Hematopoietic multipotent progenitor cell treated with erythropoietin and hydrocortisone succinate and interleukin-3 and kit ligand, for 15 days (in vitro differentiated cells): Measurements from ENCODE around the gene TBXAS1.

Experiments
- DNase-seq: peaks from one replicate; pipeline ENCODE4 v3.0.0-alpha.2; 2015; ENCODE audit warnings: low spot score

Gene TBXAS1

DNA sequence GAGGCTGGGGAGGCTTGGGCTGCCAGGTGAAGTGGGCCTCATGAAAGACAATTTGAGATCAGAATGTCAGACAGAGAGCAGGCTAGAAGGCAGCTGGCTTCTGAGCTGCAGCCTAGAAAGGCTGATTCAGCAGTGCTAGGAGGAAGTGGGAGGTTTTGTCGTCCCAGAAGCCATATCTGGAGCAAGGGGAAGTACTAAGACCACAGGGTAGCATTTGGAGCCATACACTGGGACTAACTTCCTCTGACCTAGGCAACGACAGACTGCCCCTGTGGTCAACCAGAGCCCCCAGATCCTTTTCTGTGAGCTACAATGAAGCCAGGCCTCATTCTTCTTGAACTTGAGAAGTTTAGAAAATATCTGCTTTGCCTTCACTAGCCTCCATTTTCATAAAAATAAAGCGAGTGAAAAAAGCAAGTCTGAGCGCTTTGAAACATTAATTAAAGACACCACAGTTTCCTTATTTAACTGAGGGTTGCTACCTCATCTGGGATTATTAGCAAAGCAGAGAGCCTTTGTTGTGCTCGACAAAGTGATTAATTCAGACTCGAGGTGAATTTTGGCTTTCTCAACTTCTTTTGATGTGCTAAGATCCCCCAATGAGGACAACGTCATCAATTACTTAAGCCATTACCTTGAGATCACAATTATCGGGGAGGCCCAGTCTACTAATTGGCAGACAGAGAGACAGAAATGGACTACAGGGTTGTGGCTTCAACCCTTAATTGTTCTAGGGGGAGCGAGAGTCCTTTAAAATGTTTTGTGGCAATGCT is 26.6 kb downstream of the TBXAS1 start:
- no peak for DNase-seq

GRCh38 chr7:139857791-139858190 is 28.7 kb downstream of the TBXAS1 start:
- DNase-seq: no peak

DNA sequence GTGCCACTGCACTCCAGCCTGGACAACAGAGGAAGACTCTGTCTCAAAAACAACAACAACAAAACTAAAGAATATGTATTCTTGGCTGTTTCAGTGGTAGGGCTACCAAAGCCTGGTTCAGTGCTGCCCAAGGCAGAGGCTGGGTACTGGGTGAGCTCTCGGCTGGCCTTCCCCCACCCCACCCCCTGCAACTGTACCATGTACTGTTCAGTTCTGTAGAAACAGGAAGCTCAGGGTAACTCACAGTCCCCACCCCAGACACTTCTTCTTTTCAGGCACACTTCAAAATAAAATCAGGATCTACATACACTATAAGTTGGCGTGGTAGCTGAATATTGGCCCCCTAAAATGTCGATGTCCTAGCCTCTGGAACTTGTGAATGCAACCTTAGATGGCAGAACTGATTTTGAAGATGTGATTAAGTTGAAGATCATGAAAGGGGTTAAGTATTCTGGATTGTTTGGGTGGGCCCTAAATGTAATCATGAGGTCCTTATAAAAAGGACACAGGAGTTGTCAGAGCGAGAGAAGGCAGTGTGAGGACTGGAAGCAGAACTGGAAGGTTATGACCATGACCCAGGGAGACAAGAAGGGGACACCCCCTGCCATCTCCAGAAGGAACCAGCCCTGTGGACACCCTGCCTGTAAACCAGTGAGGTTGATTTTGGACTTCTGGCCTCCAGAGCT is 31.2 kb downstream of the TBXAS1 start:
- DNase-seq: no peak

DNA sequence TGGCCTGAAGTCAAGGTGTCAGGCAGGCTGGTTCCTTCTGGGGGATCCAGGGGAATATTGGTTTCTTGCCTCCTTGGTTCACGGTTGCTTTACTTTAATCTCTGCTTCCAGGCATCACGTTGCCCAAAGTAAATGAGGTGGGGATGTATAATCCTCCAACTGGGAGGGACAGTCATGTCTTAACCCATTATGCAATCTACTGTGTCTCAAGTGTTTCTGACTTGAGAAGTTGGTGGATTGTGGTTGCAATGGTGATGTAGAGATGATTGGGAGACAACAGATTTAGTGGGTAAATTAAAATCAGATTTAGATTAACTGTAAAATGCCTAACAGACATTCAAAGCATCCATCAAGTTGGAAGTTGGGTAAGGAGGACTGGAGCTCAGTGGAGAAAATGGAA is 32.7 kb downstream of the TBXAS1 start:
- DNase-seq: no peak

DNA sequence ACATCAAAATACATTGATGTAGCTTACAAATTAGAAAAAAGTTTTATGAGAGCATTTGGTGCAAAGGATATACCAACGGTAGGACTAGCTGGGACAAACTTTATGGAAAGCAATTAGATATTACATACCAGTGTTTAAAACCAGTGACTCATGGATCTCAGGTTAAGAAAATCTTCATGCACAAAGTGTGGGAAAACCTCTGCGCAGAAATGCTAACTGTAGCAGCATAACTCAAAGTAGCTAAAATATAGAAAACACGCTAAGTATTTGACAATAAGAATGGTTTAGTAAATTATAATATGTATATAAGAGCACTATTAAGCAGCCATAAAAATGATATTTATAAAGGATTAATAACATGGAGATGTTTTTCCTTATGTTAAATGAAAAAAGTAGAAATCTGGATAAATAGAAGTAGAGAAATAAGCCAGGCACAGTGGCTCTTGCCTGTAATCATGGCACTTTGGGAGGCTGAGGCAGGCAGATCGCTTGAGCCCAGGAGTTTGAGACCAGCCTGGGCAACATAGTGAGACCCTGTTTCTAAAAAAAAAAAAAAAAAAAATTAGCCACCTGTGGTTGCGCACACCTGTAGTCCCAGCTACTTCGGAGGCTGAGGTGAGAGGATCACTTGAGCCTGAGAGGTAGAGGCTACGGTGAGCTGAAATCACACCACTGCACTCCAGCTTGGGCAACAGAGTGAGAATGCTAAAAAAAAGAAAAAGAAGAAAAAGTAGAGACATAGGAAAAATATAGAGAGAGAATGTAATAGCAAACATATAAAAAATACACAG is 37.2 kb downstream of the TBXAS1 start:
- DNase-seq: no peak

DNA sequence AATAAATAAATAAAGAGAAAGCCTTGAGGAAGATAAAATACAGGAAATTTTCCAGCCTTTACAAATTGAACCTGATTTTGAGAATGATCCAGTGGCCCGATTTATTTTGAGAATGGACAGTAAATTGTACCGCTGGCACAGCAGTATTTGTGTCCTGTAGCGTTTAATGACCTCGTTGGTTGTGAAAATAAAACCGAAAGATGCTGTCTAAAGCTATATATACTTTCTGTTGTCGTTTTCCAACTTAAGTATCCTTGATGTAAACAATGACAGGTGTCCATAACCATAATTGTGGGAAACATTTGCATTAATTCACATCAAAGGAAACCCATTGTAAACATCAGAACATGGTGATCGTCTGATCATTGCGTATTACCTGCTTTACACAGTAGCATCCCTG is 38.8 kb downstream of the TBXAS1 start:
- no peak for DNase-seq

- DNase-seq: no peak
Observed at GRCh38 chr7:139869886-139870285, 40.8 kb downstream of the TBXAS1 start.

- DNase-seq: no peak
Observed at GRCh38 chr7:139870380-139870779, 41.3 kb downstream of the TBXAS1 start.

DNA sequence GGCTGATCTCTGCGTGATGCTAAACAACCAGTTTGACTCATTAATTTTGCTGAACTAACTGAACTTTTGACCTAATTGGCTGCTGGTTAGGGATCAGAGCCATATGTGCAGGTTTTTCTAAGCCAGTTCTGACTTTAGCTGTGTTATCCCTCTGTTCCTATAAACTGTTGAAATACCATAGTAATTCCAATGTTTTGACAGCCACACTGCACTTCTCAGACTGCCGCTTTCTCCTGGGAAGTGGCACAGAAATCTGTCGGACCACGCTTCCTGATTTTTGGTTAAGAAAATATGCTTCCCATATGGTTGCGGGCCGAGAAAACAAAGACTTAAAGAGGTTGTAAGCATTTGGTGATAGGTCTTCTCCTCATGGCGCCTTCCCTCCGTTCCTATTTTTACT is 42.3 kb downstream of the TBXAS1 start:
- no peak for DNase-seq

- no peak for DNase-seq
Observed at GRCh38 chr7:139871820-139872219, 42.8 kb downstream of the TBXAS1 start.

- DNase-seq: no peak
Observed at GRCh38 chr7:139873593-139874301, 44.7 kb downstream of the TBXAS1 start.

DNA sequence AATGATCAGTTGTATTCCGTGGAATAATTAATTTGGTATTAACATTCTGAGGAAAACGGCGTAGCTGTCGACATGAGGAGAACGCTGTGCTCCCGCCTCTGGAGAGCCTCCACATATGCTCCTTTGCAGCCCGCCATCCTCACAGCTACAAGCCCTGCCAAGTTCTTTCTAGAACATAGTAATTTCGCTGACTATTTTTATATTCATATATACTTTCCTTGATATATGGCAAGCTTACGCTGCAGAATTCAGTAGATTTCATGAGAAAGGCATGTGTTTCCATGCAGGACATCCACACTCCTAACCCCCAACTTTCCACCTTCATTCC is 45.2 kb downstream of the TBXAS1 start:
- DNase-seq: no peak

DNA sequence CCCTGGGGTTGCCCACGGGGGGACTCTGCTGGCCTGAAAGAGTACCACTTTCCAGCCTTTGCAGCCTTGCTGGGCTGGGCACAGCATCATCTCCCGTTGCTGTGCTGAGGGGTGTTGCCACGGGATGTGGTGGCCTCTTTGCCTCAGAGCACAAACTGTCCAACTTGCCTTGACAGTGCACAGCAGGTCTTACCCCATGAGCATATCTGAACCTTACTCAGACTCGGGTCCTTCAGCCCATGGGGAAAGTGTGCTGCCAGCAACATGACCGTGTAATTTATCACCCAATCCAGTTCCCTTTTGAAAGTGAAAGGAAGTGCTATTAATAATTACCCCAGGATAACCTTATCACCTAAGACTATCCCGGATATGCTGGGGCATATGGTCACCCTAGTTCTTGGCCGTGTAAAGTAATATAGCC is 46.8 kb downstream of the TBXAS1 start:
- no peak for DNase-seq

DNA sequence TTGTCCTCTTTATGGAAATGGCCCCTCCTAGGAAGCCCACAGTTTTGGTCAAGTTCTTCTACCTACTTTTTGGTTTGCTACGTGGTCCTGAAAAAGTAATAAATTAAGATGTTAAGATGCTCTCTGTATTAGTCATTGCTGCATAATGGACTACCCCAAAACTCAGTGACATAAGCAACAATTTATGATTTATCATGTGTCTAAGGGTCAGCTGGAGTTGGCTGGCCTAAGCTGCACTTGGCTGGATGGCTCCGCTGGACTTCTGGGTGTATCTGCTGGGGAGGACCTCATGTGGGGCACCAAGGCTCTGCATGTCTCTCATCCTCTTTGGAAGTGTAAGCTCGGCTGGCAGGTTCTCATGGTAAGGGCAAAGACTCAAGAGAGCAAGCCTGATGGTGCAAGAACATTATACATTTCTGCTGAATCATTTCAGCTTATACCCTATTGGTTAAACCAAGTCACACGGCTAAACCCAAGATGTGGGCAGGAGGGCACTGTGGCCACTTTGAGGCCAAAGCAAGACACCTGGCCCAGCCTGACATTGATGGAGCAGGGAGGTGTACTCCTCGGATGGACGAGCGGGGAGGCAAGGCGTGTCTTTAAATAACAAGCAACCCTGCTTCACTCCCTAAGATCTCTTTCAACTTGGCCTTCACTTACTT is 47.7 kb downstream of the TBXAS1 start:
- DNase-seq: no peak

- no peak for DNase-seq
Observed at GRCh38 chr7:139883814-139884213, 54.8 kb downstream of the TBXAS1 start.

DNA sequence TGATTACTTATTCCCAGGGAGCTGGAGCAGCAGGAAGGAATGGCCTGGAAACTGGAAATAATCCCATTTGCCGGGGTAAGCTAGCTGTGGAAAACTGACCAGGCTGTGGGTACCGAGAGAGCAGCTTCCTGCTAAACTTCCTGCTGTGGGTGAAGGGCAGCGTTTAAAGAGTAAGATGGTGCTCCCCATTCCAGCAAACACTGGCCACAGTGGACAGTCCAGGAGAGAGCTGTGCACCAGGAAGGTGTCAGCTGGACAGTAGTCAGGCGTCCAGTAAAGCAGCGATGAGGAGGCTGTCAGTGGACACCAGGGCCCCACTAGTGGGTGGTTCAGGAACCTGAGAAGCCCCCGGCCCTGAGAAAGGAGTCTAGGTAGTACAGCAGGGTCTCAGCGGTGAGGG is 55.4 kb downstream of the TBXAS1 start:
- DNase-seq: no peak

DNA sequence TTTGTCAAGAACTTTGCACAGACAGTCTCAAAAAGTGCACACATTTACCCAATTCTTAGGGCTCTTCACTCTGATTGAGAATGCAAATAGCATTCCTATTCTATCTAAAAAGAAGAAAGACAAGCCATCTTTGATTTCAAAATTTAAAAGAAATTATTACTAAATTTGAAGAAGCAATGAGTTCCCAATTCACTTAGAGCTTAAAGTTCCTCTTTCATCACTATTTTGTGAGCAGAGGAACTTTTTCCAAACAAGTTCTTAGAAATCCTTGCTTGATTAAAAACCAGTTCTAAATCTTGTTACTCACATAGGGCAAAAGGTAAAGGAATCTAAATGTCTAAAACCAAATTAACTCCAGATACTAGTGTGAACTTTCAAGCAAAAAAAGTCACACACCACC is 56.4 kb downstream of the TBXAS1 start:
- DNase-seq: no peak

DNA sequence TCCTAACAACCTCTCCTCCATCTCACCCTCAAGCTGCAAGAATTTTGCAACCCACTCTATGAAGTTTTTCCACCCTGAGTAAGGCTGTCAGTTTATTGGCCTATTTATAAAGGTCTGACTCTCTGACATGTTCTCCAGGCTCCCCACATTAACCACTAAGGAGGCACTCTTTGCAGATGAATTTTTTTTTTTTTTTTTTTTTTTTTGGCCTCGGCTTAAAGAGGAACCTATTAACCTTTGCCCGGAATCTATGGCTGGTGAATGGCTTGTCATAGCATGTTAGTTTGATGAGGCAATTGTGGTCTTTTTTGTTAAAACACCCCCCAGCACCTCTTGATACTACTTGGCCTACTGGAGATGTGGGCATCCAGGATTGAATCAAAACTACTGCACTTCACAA is 57.1 kb downstream of the TBXAS1 start:
- DNase-seq: no peak

DNA sequence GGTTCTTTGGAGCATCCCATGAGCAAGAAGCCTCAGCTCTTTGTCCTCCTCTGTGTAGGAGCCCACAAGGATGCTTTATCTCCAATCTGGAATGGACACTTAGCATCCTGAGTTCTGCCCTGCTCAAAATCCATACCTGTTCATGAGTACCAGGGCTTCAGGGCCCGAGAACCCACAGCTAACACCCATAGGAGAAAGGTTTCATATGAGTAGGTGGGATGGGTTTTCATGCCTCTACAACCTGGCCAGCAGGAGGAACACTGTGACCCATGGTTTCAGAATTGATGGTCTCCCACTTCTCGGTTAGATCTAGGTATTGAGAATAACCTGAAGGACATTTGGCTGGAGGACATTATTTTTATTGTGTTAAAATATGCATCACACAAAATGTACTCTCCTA is 57.8 kb downstream of the TBXAS1 start:
- no peak for DNase-seq

GRCh38 chr7:139887992-139888481 is 59.0 kb downstream of the TBXAS1 start:
- DNase-seq: no peak

- DNase-seq: no peak
Observed at GRCh38 chr7:139889186-139889871, 60.3 kb downstream of the TBXAS1 start.
